HL-60/S4 treated with retinoic acid at 250 ng/mL for 4 days and 3 days (cell line): Measurements from ENCODE around the gene PLK1.
"Not testable (repeated sequence)": the region's sequence is repeated elsewhere in the genome, so short reads cannot be mapped to it uniquely, and the experiment has no call there.

ENCODE experiments used
- in situ Hi-C: fragments of 300-500 bp; cut with MboI; formaldehyde crosslinking; loops from 2 replicates; pipeline ENCODE4 v1.7.0; 2022; ENCODE audit warnings: low sequenced_read_pairs

Gene PLK1

DNA sequence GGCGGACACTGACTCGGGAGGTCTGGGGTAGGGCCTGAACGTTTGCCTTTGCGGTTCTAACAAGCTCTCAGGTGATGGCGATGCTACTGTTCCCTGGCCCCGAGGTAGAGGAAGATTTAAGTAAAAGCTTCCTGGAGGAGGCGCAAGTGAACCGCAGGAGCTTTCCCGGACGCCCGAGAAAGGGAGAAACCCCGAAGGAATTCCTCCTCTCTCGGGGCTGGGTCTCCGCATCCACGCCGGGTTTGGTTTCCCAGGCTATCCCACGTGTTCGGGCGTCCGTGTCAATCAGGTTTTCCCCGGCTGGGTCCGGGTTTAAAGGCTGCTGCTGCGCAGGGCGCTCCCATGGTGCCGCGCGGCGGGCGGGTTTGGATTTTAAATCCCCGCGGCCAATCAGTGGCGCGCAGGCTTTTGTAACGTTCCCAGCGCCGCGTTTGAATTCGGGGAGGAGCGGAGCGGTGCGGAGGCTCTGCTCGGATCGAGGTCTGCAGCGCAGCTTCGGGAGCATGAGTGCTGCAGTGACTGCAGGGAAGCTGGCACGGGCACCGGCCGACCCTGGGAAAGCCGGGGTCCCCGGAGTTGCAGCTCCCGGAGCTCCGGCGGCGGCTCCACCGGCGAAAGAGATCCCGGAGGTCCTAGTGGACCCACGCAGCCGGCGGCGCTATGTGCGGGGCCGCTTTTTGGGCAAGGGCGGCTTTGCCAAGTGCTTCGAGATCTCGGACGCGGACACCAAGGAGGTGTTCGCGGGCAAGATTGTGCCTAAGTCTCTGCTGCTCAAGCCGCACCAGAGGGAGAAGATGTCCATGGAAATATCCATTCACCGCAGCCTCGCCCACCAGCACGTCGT is at the start of gene PLK1:
PLK1 (plus strand) TSS at position 460 of the 844 bp plus-strand sequence; CDS start at position 504, 44 bp downstream.
- in situ Hi-C loops, result no loop called here

- in situ Hi-C loops, result no loop called here
Measured at GRCh38 chr16:23629516-23629915, 49.2 kb upstream of the PLK1 start.

GRCh38 chr16:23631874-23632273 is 46.8 kb upstream of the PLK1 start:
- in situ Hi-C loops, result not testable (repeated sequence)

DNA sequence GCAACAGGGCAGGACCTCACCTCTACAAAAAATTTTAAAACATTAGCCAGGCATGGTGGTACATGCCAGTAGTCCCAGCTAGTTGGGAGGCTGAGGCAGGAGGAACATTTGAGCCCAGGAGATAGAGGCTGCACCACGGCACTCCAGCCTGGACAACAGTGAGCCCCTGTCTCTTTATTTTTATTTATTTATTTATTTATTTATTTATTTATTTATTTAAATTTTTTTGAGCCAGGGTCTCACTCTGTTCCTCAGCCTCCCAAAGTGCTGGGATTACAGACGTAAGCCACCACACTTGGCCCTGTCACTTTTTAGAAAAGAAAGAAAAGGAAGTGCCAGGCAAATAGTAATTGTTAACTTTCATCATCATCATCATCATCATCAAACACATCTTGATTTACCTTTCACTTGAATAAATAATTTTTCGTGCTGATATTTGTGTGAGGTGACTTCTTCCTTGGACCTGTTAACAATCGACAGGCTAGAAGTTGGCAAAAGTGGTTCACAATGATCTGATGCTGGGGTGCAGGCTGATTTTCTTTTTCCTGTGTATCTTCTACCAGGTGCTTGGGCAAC is 44.1 kb upstream of the PLK1 start:
- in situ Hi-C loops, result no loop called here

GRCh38 chr16:23635958-23636357 is 42.7 kb upstream of the PLK1 start:
- in situ Hi-C loops, result no loop called here

DNA sequence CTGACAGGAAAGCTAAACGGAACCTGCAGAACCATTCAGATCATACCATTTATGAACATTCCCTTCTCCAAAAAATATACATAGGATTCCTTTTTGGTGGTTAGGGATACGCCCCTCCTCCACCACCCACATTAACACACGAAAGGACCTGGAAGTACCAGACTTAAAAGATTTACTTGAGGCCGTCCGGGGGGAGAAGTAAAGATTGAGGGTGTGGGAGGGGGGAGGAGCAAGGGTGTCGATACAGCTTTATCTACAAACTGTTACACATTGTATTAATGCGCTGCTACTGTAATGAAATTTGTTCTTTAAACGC is 38.1 kb upstream of the PLK1 start:
- in situ Hi-C loops, result no loop called here

- in situ Hi-C loops, result no loop called here
Measured at GRCh38 chr16:23640931-23641765, 37.5 kb upstream of the PLK1 start, which contains the start of the genes DCTN5 and PALB2. TSS of gene DCTN5 (plus strand) at chr16:23641466. CDS start at chr16:23641543, 77 bp downstream. TSS of gene PALB2 (minus strand) at chr16:23641310. CDS start at chr16:23641157, 153 bp downstream.

- in situ Hi-C loops, result no loop called here
Measured at GRCh38 chr16:23642246-23642774, 36.4 kb upstream of the PLK1 start.

DNA sequence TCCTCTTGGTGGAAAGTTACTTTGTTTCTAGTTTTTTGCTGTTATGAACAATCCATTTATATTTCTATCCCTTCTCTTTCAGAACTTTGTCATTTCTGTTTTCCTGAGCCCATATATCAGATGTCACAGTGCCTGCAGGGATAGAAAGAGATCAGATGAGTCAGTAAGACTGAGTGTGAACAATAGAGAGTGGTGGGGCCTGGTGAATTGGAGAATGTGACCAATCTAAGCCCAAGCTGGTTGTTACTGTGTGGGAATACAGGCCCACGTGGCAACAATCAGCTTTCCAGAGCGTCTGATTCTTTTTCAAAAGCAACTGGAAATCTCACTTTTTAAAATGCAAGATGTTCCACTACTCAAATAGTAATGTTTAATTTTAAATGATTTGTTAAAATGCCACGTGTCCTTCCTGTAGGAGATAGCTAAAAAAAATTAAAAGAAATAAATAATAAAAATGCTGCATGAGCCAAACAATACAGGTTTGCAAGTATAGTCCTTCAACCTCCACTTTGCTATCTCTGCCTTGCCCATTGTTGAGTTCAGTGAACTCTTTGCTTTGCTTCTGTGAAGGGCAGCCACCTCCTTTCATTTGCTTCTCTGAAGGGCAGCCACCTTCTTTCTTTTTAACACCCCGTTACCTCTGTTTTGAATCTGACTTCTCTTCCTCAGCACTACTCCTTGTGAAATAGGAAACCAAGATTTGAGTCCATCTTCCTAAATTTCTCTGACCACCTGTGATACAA is 27.8 kb upstream of the PLK1 start:
- in situ Hi-C loops, result no loop called here

- in situ Hi-C loops, result no loop called here
Measured at GRCh38 chr16:23651943-23652468, 26.7 kb upstream of the PLK1 start.

DNA sequence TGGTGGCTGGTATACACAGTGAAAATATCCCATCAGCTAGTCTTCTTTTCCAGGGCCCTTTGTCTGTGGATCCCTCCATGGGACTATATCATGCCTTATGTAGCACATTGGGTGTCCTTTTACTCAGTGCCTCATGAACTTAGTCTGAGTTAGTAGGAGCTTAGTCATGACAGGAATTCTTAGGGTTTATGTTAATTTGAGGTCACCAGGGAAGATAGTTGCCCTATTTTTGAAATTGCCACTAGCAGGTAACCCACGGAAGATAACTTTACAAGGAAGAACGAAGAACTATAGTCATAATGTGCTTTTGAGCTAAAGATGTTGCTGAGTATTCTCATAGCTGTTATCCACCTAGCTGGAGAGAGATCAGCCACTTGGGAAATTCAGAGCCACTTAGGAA is 14.8 kb upstream of the PLK1 start:
- in situ Hi-C loops, result no loop called here

GRCh38 chr16:23666571-23667354 is 11.9 kb upstream of the PLK1 start:
- in situ Hi-C loops, result no loop called here

GRCh38 chr16:23667355-23667659 is 11.4 kb upstream of the PLK1 start:
- in situ Hi-C loops, result no loop called here

- in situ Hi-C loops, result no loop called here
Measured at GRCh38 chr16:23668225-23668624, 10.5 kb upstream of the PLK1 start.

DNA sequence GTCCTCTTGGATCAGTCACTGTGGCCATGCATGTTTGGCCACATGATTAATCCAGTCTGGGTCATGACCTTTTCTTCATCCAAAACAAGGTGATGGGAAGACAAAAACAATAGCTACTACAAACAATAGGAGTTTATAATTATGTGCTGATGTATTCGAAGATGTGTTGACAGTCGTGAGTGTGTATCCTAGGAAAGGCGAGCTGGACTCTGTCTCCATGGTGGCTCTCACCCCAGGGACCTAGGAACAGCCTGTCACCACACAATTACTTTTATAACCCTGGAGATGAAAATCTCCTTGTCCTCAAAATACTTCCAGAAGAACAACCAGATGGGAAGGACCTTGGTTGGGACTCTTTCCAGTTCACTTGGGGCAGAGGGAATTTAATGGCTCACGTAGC is 9.8 kb upstream of the PLK1 start:
- in situ Hi-C loops, result no loop called here

DNA sequence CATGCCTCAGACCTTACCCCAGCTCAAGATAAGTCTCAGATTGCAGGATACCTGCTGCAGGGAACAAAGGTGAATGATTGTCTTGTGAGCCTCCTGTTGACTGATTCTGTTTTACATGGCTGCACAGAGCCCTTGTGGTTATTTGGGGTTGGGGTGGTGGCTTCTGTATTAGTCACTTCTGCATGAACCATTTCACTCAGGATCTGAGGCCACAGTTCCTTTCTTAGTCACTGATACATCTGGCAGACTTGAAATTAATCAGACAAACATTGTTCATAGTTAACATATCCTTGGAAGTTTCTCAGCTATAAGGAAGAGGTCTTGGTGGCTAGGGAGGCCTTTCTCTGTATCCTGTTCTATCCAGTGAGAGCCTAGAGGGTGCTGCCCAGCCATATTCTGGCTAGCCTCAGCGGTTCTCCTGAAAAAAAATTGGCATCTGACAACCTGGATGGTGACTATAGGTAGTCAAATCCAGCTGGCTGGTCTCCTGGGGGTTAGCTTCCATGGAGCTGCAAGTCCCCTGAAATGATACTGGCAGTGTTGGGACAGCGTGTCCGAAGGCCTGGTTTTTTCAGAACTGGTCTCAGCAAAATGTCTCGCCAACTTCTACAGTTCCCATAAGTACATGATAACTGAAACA is 8.4 kb upstream of the PLK1 start:
- in situ Hi-C loops, result no loop called here

DNA sequence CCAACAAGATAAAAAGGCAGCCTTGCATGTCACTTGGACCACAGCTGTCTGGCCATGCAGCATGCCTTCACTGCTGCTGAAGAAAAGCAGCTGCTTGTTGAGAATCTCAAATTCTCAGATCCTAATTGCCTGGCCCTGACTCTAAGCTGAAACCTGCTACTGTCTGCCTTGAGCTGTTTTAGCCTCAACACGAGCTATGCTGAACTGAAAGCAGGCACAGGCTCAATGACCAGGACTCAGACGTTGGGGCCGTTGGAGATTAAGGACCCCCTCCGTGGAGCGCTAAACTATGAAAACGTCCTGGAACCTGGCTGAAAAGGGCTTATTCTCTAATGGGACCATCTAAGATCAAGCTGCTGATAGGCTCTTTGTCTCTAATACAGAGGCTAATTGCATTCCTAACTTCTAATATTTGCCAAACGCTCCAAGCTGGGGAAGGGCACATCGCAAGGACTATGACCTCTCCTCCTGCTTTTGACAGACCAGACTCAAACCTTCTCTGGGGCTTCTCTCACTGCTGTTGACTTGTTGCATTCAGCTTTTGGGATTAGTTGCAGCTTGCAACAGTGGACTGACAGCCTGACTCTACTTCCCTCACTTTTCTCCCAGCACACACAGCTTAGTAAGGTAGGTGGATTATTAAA is 4.6 kb upstream of the PLK1 start:
- in situ Hi-C loops, result no loop called here

DNA sequence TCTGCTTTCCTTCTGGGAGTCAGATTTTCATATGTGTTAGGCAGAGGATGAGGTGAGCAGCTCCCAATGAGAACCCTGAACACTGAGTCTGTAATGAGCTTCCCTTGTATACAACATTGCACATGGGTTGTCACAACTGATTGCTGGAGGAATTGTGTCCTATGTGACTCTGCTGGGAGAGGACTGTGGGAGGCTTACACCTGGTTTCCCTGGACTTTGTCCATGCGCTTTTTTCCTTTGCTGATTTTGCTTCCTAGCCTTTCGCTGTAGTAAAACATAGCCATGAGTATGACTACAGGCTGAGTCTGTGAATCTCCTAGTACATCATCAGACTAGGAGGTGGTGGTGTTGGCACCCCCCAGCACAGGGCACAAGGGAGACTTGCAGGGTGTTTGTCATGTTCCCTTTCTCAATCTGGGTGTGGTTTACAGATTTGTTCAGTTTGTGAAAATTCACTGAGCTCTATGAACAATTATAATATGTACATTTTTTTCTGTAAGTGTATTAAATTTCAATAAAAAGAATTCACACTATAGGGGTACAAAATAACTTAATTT is 1.7 kb upstream of the PLK1 start:
- in situ Hi-C loops, result no loop called here
